Lower leg skin (tissue), 3 donors: Measurements from ENCODE around the gene LARP1.

Experiments
- CTCF ChIP-seq, 3 donors: fragments of 450-650 bp; IDR thresholded peaks; one replicate each; pipeline ENCODE4 v1.5.1; 2016; ENCODE audit warnings: antibody characterized with exemption in 3 of 3, mild to moderate bottlenecking in 3 of 3, moderate library complexity in 2 of 3
- POLR2A ChIP-seq, 2 donors: fragments of 450-650 bp; IDR thresholded peaks; one replicate each; pipeline ENCODE4 v1.6.1; 2016 to 2017; ENCODE audit warnings: antibody characterized with exemption in 2 of 2, mild to moderate bottlenecking in 1 of 2, moderate library complexity in 1 of 2

- no peak for TF ChIP-seq CTCF (IDR thresholded peaks at IDR 0.05)
- peak in 1 of 2 donors; percentile 58 for TF ChIP-seq POLR2A (IDR thresholded peaks at IDR 0.05)
Measured at GRCh38 chr5:154858297-154858971, 103.3 kb downstream of the LARP1 start, which contains the start of gene CNOT8.
